Esophagus squamous epithelium (tissue), 4 donors: ENCODE measurements around the gene GGT5.
A peak's percentile ranks its signal among the peaks of the same experiment; 100 is the strongest.

Experiments used
- POLR2A ChIP-seq, 4 donors: fragments of 450-650 bp; IDR thresholded peaks; one replicate each; pipeline ENCODE4 v1.6.1; 2017; ENCODE audit warnings: antibody characterized with exemption in 4 of 4, mild to moderate bottlenecking in 4 of 4, moderate library complexity in 3 of 4
- TF ChIP-seq, protein P1 (sequence below), 6 experiments: fragments of 450-650 bp in 4 of 6; fragments of 200-600 bp in 2 of 6; sonication (generic) in 2 of 6; IDR thresholded peaks; one replicate each; pipeline ENCODE4 v1.5.1; 2016 to 2019; ENCODE audit warnings: antibody characterized with exemption in 6 of 6, mild to moderate bottlenecking in 4 of 6, moderate library complexity in 4 of 6

DNA sequence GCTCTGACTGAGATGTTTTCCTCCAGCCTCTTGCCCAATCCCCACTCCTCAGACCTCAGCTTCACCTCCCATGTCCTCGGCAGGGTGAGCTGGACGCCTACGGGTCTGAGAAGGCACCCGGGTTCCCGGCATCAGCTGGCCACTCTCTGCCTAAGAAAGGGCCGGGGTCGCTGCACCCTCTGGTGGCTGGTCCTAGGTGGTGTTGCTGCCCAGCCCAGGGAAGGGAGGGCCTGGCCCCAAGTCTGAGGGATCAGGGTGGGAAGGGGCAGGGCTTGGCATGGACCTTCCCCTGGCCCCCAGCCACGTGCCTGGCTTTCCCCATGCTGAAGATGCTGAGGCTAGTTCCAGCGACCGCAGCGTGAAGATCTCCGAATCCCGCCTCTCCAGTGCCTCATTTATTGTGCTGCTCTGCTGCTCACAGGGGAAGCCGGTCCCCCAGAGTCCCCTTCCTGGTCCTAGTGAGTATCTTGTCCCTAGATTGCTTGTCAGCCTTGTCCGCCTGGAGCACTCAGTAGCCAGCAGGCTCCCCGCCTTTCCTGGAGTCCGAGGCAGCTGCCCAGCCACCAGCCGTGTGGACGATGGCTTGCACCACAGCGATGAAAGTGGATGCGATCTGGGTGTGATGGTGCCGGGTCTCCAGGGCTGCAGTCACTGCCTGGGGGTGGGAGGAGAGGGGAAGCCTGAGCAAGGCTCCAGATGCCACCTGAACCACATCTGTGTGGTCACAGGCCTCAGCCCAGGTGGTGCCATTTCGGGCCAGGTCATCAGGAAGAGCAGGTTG, 2.9 kb upstream of the GGT5 start:
- TF ChIP-seq, protein P1, sequence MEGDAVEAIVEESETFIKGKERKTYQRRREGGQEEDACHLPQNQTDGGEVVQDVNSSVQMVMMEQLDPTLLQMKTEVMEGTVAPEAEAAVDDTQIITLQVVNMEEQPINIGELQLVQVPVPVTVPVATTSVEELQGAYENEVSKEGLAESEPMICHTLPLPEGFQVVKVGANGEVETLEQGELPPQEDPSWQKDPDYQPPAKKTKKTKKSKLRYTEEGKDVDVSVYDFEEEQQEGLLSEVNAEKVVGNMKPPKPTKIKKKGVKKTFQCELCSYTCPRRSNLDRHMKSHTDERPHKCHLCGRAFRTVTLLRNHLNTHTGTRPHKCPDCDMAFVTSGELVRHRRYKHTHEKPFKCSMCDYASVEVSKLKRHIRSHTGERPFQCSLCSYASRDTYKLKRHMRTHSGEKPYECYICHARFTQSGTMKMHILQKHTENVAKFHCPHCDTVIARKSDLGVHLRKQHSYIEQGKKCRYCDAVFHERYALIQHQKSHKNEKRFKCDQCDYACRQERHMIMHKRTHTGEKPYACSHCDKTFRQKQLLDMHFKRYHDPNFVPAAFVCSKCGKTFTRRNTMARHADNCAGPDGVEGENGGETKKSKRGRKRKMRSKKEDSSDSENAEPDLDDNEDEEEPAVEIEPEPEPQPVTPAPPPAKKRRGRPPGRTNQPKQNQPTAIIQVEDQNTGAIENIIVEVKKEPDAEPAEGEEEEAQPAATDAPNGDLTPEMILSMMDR (IDR thresholded peaks at IDR 0.05): peak; percentile 77 to 93 (median 91)
- TF ChIP-seq POLR2A (IDR thresholded peaks at IDR 0.05): no peak
